Stomach smooth muscle (tissue), 2 donors: Measurements from ENCODE around the gene RFPL1.
"Not testable (repeated sequence)": the region's sequence is repeated elsewhere in the genome, so short reads cannot be mapped to it uniquely, and the experiment has no call there.

ENCODE experiments used
- H3K27ac ChIP-seq: one replicate; pipeline ENCODE4 v1.7.0; 2013; ENCODE audit warnings: mild to moderate bottlenecking, low read length, inconsistent platforms
- H3K27me3 ChIP-seq, 2 donors: one replicate each; pipeline ENCODE4 v1.7.0; 2013; ENCODE audit warnings: low read length in 2 of 2; ENCODE audit not compliant: insufficient read depth in 2 of 2, control insufficient read depth in 1 of 2
- H3K36me3 ChIP-seq, 2 donors: one replicate each; pipeline ENCODE4 v1.7.0; 2013; ENCODE audit warnings: low read length in 2 of 2; ENCODE audit not compliant: control insufficient read depth in 2 of 2, insufficient read depth in 2 of 2
- H3K4me1 ChIP-seq: one replicate; pipeline ENCODE4 v1.7.0; 2013; ENCODE audit warnings: low read length; ENCODE audit not compliant: control insufficient read depth, insufficient read depth
- H3K4me3 ChIP-seq, 2 donors: one replicate each; pipeline ENCODE4 v1.7.0; 2013; ENCODE audit warnings: low read length in 2 of 2
- H3K9ac ChIP-seq, 2 donors: one replicate each; pipeline ENCODE4 v1.7.0; 2013; ENCODE audit warnings: low read length in 2 of 2, mild to moderate bottlenecking in 1 of 2
- H3K9me3 ChIP-seq, 2 donors: one replicate each; pipeline ENCODE4 v1.7.0; 2013; ENCODE audit warnings: low read length in 2 of 2; ENCODE audit not compliant: control insufficient read depth in 2 of 2
- donor health status: healthy.
- donor health status: Pancreatic carcinoma.

RFPL1 gene

DNA sequence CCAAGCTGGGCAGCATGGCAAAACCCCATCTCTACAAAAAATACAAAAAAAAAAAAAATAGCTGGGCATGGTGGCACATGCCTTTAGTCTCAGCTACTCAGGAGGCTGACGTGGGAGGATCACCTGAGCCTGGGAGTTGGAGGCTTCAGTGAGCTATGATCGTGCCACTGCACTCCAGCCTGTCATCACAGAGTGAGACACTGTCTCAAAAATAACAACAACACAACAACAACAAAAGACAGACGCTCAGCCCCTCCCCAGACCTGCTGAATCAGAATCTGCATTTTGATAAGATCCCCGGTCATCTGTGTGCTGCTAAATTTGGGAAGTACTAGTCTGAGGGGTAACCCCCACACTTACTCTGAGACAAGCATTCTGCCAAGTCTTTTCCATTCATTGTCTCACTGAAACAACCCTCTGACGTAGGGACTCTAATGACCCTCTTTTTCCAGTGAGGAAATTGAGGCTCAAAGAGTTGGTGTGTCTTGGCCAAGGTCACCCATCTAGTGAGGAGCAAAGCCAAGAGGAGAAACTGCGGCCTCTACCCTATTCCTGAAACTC lies 49.1 kb downstream of the RFPL1 start:
- H3K4me3 ChIP-seq = no peak overlapping the region
- H3K27me3 ChIP-seq = peaks cover 2 to 4% of the 10 kb centered on the region in 2 donors
- no peaks in the 10 kb centered on the region for H3K4me1 ChIP-seq
- H3K27ac ChIP-seq = no peak overlapping the region
- H3K9me3 ChIP-seq = no peaks in the 10 kb centered on the region
- H3K9ac ChIP-seq = no peak overlapping the region
- no peaks in the 10 kb centered on the region for H3K36me3 ChIP-seq

DNA sequence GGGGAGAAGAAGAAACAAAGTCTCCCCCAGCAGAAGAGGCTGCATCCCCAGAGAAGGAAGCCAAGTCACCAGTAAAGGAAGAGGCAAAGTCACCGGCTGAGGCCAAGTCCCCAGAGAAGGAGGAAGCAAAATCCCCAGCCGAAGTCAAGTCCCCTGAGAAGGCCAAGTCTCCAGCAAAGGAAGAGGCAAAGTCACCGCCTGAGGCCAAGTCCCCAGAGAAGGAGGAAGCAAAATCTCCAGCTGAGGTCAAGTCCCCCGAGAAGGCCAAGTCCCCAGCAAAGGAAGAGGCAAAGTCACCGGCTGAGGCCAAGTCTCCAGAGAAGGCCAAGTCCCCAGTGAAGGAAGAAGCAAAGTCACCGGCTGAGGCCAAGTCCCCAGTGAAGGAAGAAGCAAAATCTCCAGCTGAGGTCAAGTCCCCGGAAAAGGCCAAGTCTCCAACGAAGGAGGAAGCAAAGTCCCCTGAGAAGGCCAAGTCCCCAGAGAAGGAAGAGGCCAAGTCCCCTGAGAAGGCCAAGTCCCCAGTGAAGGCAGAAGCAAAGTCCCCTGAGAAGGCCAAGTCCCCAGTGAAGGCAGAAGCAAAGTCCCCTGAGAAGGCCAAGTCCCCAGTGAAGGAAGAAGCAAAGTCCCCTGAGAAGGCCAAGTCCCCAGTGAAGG lies 50.9 kb downstream of the RFPL1 start:
- H3K36me3 ChIP-seq, H3K9me3 ChIP-seq, H3K4me3 ChIP-seq, H3K27me3 ChIP-seq, H3K4me1 ChIP-seq, H3K9ac ChIP-seq, H3K27ac ChIP-seq: not testable (repeated sequence)

DNA sequence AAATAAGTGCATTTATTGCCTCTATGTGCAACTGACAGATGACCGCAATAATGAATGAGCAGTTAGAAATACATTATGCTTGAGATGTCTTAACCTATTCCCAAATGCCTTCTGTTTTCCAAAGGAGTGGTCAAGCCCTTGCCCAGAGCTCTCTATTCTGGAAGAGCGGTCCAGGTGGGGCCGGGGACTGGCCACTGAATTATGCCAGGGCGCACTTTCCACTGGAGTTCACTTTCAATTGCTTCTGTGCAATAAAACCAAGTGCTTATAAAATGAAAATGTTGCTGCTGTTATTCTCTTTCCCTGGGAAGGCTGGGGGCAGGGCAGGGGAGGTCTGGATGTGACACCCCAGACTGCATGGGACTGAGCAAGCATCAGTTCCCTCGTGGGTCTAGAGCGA lies 52.6 kb downstream of the RFPL1 start:
- H3K36me3 ChIP-seq = no peaks in the 10 kb centered on the region
- H3K4me3 ChIP-seq = no peak overlapping the region
- peaks cover 0 to 6% of the 10 kb centered on the region in 2 donors for H3K9me3 ChIP-seq
- H3K9ac ChIP-seq = no peak overlapping the region
- no peak overlapping the region for H3K27ac ChIP-seq
- no peaks in the 10 kb centered on the region for H3K27me3 ChIP-seq
- no peaks in the 10 kb centered on the region for H3K4me1 ChIP-seq
